Neural crest cell (in vitro differentiated cells): ENCODE results near the gene EVL. TPM values are rescaled to one million over a fixed set of nuclear protein-coding genes. Genes with fewer than 3 reads are reported as not detected.

Source experiments
- DNase-seq: peaks from one replicate; pipeline ENCODE4 v3.0.0; 2021; ENCODE audit warnings: low read depth, mixed read lengths, low spot score
- H3K27ac Mint-ChIP-seq: one replicate; pipeline ENCODE4 v1.8.0; 2021; ENCODE audit warnings: mild to moderate bottlenecking, mixed read lengths; ENCODE audit not compliant: unreplicated experiment
- H3K27me3 Mint-ChIP-seq: 2 replicates; pipeline ENCODE4 v1.8.0; 2021; ENCODE audit warnings: low read depth, mild to moderate bottlenecking, mixed read lengths
- H3K36me3 Mint-ChIP-seq: 2 replicates; pipeline ENCODE4 v1.8.0; 2021; ENCODE audit warnings: low read depth, mild to moderate bottlenecking, mixed read lengths
- H3K4me1 Mint-ChIP-seq: 2 replicates; pipeline ENCODE4 v1.8.0; 2021; ENCODE audit warnings: mixed read lengths
- H3K4me3 Mint-ChIP-seq: one replicate; pipeline ENCODE4 v1.8.0; 2021; ENCODE audit warnings: mild to moderate bottlenecking, mixed read lengths
- H3K9me3 Mint-ChIP-seq: 2 replicates; pipeline ENCODE4 v1.8.0; 2021; ENCODE audit warnings: mixed read lengths
- CTCF ChIP-seq: fragments of 200-600 bp; sonication (generic); conservative IDR thresholded peaks from 2 replicates; pipeline ENCODE4 v1.5.0; 2021; ENCODE audit warnings: antibody characterized with exemption, mild to moderate bottlenecking
- total RNA-seq: library from RNA; stranded (reverse); gene quantifications from 2 replicates; pipeline ENCODE4 v1.2.1, GENCODE V29; 2021

The EVL gene
- total RNA-seq, 1 donor from 2014 or later: 218 TPM

GRCh38 chr14:100104523-100105300 is 39.5 kb downstream of the EVL start:
- no peak for TF ChIP-seq CTCF
- Mint-ChIP-seq H3K27ac (no peak overlapping the region), H3K9me3 (no peaks in the 10 kb centered on the region), H3K36me3 (peaks cover 4% of the 10 kb centered on the region), H3K4me1 (peaks cover 12% of the 10 kb centered on the region), H3K4me3 (no peak overlapping the region), H3K27me3 (no peaks in the 10 kb centered on the region)
- no peak for DNase-seq

- Mint-ChIP-seq H3K36me3 (peaks cover 4% of the 10 kb centered on the region), H3K4me1 (peaks cover 12% of the 10 kb centered on the region), H3K9me3 (no peaks in the 10 kb centered on the region), H3K4me3 (no peak overlapping the region), H3K27ac (no peak overlapping the region), H3K27me3 (no peaks in the 10 kb centered on the region)
- no peak for DNase-seq
- TF ChIP-seq CTCF: no peak
These were observed 40.3 kb downstream of the EVL start for GRCh38 chr14:100105357-100106169.

- Mint-ChIP-seq H3K9me3 (no peaks in the 10 kb centered on the region), H3K36me3 (peaks cover 4% of the 10 kb centered on the region), H3K4me1 (peaks cover 14% of the 10 kb centered on the region), H3K27me3 (no peaks in the 10 kb centered on the region), H3K27ac (peak overlapping the region; percentile 38), H3K4me3 (no peak overlapping the region)
- no peak for TF ChIP-seq CTCF
- DNase-seq: no peak
These were observed 41.3 kb downstream of the EVL start for GRCh38 chr14:100106250-100107112.

GRCh38 chr14:100107236-100107635 is 42.0 kb downstream of the EVL start:
- no peak overlapping the region for H3K27ac Mint-ChIP-seq

More at GRCh38 chr14:100107236-100107635, 42.0 kb downstream of the EVL start:
- Mint-ChIP-seq H3K9me3 (no peaks in the 10 kb centered on the region), H3K4me1 (peaks cover 21% of the 10 kb centered on the region), H3K4me3 (no peak overlapping the region), H3K36me3 (peaks cover 4% of the 10 kb centered on the region), H3K27me3 (no peaks in the 10 kb centered on the region)
- no peak for TF ChIP-seq CTCF
- DNase-seq: no peak
